Gastroesophageal sphincter (tissue), 3 donors: ENCODE data around the gene SCN8A.

Experiments
- CTCF ChIP-seq, 4 experiments: fragments of 200-600 bp in 2 of 4; fragments of 450-650 bp in 2 of 4; sonication (generic) in 1 of 4; IDR thresholded peaks; one replicate each; pipeline ENCODE4 v1.5.1; 2017 to 2019; ENCODE audit warnings: antibody characterized with exemption in 4 of 4, mild to moderate bottlenecking in 2 of 4, moderate library complexity in 2 of 4
- EP300 ChIP-seq: sonication (generic); formaldehyde crosslinking; IDR thresholded peaks from one replicate; pipeline ENCODE4 v1.6.1; 2017; ENCODE audit warnings: antibody characterized with exemption, mild to moderate bottlenecking
- POLR2AphosphoS5 ChIP-seq: sonication (generic); formaldehyde crosslinking; IDR thresholded peaks from one replicate; pipeline ENCODE4 v1.6.1; 2017; ENCODE audit warnings: antibody characterized with exemption

DNA sequence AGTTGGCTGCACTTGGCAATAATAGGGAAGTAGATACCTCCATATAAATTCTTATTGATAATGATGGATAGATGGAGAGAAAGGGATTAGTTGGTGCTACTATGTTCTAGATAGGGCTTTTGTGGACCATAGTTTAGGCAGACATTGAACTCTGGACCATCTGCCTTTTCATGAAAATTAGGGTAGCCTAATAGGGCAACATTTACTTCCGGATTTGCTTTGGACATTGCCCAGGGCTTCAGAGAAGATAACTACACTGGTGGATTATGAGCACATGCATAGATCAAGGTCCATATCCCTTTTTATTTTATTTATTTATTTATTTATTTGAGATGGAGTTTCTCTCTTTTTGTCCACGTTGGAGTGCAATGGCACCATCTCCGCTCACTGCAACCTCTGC, 186.9 kb downstream of the SCN8A start:
- TF ChIP-seq CTCF (IDR thresholded peaks at IDR 0.05) = no peak
- TF ChIP-seq EP300 = no peak
- TF ChIP-seq POLR2AphosphoS5 = no peak
